Embryonic facial prominence (tissue), 1 donor: ENCODE results near the gene DPM1.

ENCODE experiments used
- DNase-seq: peaks from one replicate; pipeline ENCODE4 v3.0.0-alpha.2; 2016; ENCODE audit errors: extremely low spot score

The DPM1 gene

DNA sequence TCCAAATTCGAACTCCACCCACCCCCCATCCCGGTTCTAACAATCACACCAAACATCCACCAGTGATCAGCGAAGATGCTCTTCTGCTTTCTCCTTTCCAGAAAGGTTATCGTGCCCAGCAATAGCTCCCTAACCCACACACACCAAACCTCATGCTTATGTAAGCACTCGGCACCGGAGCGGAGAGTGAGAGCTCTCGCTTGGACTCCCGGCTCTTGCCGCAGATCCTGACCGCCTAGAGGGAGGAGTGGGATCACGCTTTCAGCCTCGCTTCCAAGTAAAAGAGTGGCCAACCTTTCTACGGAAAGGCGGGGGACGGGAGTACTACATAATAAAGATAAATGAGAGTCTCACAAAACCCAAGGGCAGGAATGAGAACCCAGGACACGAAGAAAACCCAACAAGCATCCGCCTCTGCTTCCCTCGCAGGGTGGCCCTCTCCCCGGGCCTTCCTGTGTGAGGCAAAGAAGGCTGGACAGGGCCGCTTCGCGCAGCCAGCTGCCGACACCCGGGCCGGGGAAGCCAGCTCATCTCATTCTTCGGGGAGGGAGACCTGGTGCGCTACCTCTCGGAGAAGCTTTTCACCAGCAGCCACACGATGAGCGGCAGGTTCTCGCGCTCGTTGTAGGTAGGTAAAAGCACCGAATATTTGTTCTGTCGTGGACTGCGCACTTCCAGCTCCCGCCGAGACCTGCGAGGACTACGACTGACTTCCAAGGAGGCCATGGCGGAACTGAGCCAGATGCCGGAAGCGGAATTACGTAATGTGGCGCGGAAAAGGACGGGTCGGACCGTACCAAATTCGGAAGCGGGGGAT is at the start of gene DPM1:
DPM1 (minus strand) TSS at position 735 of the 817 bp plus-strand sequence; CDS start at position 726, 9 bp downstream.
- DNase-seq: no peak

GRCh38 chr20:51005214-51005613 is 46.9 kb upstream of the DPM1 start:
- no peak for DNase-seq

DNA sequence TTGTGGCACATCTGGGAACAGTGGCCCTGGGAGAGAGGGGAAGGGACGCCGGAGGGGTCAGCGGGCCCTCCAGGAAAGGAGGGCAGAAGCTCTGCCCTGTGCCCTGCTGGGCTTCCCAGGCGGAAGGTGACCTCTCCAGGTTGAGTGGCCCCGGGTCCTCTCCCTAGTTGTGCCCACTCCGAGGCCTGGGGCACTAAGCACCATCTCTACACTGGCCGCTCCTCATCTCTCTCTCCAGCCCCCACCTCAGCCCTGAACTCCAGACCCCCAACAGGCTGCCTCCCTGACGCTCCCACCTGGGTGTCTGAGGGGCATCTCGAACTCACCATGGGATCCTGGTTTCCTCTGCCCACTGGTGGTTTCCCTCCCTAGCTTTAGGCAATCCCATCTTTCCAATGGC is 46.4 kb upstream of the DPM1 start:
- DNase-seq: no peak

DNA sequence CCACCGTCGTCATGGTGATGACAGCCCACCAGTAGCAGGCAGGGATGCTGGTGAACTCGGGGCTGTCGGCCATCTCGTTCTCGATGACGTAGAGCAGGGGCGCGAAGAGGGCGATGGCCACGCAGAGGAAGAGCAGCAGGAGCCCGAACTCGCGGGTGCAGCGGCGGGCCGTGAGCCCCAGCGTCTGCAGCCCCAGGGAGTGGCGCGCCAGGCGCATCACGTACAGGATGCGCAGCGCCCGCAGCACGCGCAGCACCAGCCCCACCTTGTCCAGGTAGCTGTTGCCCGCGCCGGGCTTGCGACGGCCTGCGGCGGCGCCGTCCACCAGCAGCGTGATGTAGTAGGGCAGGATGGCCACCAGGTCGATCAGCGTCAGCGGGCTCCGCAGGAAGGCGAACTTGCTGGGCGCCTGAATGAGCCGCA is 46.0 kb upstream of the DPM1 start:
- DNase-seq: no peak

DNA sequence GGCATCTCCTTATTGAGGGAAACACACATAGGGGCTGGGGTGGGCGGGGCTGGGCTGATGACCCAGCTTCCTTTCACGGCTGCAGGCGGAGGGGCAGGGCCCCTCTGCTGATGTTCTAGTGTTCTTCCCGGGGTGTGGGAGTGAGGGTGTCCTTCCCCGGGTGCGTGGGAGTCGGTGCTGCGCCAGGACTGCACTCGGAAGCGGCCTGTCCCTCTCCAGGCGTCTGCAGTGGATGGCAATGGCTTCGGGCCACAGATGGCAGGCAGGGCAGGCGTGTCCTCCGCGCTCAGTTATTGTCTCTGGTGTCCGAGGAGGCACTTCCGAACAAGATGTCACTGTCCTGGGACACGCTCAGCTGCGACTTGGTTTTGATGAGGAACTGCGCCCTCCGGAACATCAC is 45.4 kb upstream of the DPM1 start:
- DNase-seq: no peak

GRCh38 chr20:51002633-51003032 is 44.3 kb upstream of the DPM1 start:
- no peak for DNase-seq

GRCh38 chr20:51001430-51002265 is 43.3 kb upstream of the DPM1 start:
- no peak for DNase-seq

GRCh38 chr20:50999355-50999754 is 41.0 kb upstream of the DPM1 start:
- no peak for DNase-seq

DNA sequence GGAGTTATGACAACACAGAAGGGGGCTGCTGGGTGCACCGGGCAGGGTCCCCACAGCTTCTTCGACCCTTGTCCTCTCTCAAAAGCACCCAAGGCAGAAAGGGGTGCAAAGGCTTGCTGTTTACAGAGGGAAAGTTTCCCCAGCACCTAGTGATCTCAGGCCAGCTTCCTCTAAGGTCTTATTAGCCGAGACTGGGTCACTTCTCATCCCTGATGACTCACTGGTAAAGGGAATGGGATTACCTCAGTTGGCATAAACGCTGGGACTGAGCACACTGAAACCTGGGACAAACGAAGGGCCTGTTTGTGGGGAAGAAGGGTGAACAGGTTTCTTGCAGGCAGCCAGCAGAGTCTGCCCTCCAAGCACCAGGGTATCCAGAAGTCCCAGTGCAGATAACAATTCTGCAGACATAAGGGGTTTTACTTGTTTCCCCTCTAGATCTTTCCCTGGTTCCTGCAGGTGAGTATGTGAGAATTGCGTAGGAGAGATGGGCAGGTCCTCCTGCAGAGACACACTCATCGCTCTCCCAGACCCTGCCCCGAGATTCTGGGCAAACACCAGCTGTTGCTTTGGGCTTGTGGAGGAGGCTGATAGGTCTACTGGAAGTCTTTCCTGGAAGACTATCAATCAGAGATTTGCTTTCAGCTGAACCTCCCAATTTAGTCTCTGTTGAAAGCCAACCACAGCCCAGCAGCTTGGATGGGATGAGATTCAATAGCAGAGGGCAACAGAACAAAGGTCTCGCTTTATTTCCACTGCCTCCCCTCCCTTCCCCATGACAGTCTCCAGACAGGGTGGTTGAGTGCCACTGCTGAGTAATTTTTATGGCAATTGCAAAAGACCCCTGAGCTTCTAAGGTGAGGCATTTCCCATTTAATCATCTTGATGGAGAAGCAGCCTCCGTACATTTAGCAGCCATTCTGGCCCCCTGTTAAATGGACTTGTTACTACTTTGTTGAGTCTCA is 38.9 kb upstream of the DPM1 start:
- no peak for DNase-seq

DNA sequence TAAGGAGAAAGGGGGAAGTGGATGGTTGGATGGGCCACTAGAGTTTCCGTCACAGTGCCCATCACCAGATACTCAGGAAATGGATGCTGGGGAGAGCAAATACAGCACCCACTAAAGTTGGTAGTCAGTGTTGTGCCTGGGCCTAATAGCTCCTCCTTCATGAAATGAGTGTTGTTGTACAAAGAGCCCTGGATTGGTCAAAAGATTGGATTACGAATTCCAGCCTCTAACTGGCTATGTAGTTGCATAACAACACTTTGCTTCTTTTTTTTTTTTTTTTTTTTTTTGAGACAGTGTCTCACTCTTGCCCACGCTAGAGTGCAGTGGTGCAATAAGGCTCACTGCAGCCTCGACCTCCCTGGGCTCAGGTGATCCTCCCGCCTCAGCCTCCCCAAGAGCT is 37.2 kb upstream of the DPM1 start:
- DNase-seq: no peak

- no peak for DNase-seq
These were observed 35.5 kb upstream of the DPM1 start for GRCh38 chr20:50993876-50994275.

DNA sequence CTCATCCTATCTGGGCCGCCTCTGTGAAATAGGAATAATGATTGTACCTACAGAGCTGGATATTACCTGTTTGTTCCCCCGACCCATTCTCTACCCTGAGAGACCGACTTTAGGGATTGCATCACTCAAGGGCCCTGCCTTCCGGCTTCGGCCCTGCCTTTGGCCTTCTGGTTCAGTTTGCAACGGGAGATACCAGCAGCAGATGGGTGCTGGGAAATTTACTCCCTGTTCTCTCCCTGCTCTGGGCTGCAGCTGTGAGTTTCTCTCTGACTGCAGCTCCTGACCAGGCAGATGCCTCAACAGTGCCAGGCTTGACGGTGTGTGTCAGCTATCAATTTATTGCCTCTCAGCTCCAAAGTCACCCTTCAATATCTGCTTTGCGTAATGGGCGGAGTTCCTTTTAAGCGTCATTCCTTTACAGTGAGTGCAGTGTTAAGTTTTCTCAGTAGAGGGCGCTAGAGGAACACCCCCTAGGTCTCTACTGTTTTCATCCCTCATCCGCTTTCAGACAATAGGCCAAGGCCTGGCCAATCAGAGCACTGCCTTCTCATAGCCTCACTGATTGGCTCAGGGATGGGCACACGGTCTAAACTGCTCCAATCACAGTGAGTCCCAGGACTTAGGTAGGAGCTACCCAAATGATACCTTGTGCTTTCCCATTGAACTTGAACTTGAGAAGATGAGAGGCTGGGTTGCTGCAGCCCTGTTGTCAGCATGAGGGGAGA is 34.6 kb upstream of the DPM1 start:
- no peak for DNase-seq

DNA sequence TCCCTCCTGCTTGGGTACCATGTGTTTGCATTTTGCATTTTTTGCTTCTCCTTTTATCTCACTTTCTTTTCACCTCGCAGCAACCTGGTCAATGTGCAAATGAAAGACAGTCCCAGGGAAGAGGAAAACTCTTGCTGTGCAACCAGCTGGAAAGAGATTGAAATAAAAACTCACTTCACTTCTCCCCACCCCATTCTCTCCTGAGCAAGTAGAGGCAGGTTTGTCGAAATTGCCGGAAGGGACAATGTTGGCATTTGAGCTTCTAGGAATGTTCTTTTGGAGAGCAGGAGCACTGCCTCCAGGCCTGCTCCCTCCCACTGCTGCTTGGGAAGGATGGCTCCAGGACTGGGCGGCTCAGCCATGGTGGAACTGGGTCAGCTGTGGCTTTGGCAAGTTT is 34.0 kb upstream of the DPM1 start:
- no peak for DNase-seq

DNA sequence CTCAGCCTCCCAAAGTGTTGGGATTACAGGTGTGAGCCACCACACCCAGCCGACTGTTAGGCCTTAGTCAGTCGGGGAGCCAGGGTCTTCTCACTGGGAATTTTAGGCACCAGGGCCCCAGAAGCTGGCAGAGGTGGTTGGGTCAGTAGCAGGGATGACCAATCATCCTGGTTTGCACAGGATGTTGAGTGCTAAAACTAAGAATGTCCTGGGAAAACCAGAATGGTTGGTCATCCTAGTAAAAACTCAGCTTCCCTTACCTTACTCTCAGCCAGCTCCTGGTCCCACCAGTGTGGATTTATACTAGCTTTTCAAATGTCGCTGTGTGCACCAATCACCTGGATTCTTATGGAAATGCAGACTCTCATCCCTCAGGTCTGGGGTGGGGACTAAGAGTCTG is 32.7 kb upstream of the DPM1 start:
- DNase-seq: no peak

GRCh38 chr20:50987493-50988210 is 29.3 kb upstream of the DPM1 start:
- peak; percentile 86 for DNase-seq

GRCh38 chr20:50983321-50983720 is 25.0 kb upstream of the DPM1 start:
- no peak for DNase-seq

DNA sequence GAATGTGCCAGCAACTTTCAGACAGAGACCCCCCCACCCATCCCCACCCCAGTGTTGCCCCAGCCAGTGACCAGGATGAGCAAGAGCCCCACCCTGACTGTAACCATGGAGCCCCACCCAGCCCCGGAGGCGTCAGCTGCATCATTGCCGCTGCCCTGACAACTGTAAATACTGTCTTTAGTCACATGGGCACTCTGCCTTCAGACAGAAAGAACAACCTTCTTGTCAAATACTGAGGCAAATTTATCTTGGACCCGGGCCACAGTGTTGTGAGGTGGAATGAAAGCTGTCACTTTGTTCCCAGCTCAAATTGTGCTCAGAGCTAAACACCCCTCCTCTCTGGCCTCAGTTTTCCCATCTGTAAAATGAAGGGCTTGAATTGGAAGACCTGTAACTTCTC is 24.0 kb upstream of the DPM1 start:
- no peak for DNase-seq

- DNase-seq: no peak
These were observed 23.3 kb upstream of the DPM1 start for GRCh38 chr20:50981714-50982048.

DNA sequence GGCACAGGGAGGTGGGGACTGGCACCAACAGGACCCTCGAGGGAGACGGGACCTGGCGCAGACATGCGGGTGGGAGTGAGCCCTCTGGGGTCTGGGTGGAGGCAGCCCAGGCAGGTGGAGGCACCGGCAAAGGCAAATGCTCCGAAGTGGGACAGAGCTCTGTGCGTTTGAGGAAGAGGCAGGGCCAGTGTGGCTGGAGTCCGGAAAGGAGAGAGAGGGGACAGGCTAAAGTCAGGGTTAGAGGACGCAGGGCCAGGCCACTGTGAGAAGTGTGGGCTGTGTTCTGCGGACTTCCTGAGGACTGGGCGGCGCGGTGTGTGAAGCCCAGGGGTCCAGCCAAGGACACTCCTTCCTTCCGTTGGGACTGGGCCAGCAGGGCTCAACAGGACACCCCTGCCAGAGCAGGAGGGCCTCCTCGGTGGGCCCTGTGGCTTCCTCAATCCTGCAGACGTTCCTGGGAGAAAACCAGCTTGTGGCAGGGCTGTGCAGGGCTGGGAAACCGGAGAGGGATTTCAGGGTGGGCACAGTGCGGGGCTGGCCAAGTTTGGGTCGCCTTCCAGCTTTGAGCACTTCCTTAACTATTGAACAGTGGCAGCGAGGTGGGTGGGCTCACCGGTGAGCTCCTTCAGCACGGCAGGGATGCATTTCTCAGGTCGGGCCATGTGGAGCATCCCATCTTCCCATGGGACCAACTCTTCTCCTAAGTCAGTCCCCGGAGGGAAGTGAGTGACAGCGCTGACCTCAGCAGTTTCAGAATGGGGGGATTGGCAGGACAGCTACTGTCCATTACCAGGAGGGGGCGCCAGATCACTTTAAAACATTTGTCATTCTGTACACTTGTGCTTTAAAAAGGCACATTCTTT is 22.8 kb upstream of the DPM1 start:
- no peak for DNase-seq
